Esophagus squamous epithelium (tissue), 5 donors: Measurements from ENCODE around the gene PKHD1. TPM values are rescaled to one million over a fixed set of nuclear protein-coding genes. Genes with fewer than 3 reads are reported as not detected.

ENCODE experiments used
- DNase-seq: peaks from one replicate; lab custom pipeline; 2025; lab: John Stamatoyannopoulos, UW
- H3K27ac ChIP-seq, 4 donors: fragments of 200-600 bp; sonication (generic); one replicate each; pipeline ENCODE4 v1.5.1; 2016 to 2019; ENCODE audit warnings: mild to moderate bottlenecking in 1 of 4
- H3K27me3 ChIP-seq, 4 donors: fragments of 200-600 bp; sonication (generic); 1 replicate in 3 of 4; 2 replicates in 1 of 4; pipeline versions ENCODE4 v1.5.1 to v1.6.0; 2017 to 2021; ENCODE audit warnings: antibody characterized with exemption in 1 of 4
- H3K36me3 ChIP-seq, 3 donors: fragments of 200-600 bp; sonication (generic); one replicate each; pipeline ENCODE4 v1.5.1; 2016 to 2019
- H3K4me1 ChIP-seq, 3 donors: fragments of 200-600 bp; sonication (generic); one replicate each; pipeline ENCODE4 v1.5.1; 2017 to 2019
- H3K4me3 ChIP-seq, 4 donors: fragments of 200-600 bp; sonication (generic); 1 replicate in 3 of 4; 2 replicates in 1 of 4; pipeline ENCODE4 v1.5.1; 2016 to 2019; ENCODE audit warnings: mild to moderate bottlenecking in 2 of 4, moderate library complexity in 1 of 4
- H3K9me3 ChIP-seq, 3 donors: fragments of 200-600 bp; sonication (generic); one replicate each; pipeline ENCODE4 v1.5.1; 2016 to 2019
- POLR2A ChIP-seq, 4 donors: fragments of 450-650 bp; IDR thresholded peaks; one replicate each; pipeline ENCODE4 v1.6.1; 2017; ENCODE audit warnings: antibody characterized with exemption in 4 of 4, mild to moderate bottlenecking in 4 of 4, moderate library complexity in 3 of 4
- WGBS, 2 donors: methylation state at CpG; one replicate each; pipeline ENCODE4 v1.1.5; 2018; 5-methylcytosine and 5-hydroxymethylcytosine counted together
- intact Hi-C: fragments of 100-400 bp; cut with DNase I; formaldehyde crosslinking; loops from one replicate; pipeline ENCODE4 v1.15.0; 2022
- total RNA-seq, 4 donors: library from RNA; depleted of rRNA; stranded (reverse); fragments of >200 nt; gene quantifications; one replicate each; pipeline ENCODE4 v1.1.0, GENCODE V29; 2016
- TF ChIP-seq, protein P1 (sequence below), 6 experiments: fragments of 450-650 bp in 4 of 6; fragments of 200-600 bp in 2 of 6; sonication (generic) in 2 of 6; IDR thresholded peaks; one replicate each; pipeline ENCODE4 v1.5.1; 2016 to 2019; ENCODE audit warnings: antibody characterized with exemption in 6 of 6, mild to moderate bottlenecking in 4 of 6, moderate library complexity in 4 of 6
- donor health status: DM: yes; HTN: yes; CAD: no.

PKHD1 gene
- total RNA-seq, 4 donors from 2014 or later = 0.04 TPM; not detected in 3

DNA sequence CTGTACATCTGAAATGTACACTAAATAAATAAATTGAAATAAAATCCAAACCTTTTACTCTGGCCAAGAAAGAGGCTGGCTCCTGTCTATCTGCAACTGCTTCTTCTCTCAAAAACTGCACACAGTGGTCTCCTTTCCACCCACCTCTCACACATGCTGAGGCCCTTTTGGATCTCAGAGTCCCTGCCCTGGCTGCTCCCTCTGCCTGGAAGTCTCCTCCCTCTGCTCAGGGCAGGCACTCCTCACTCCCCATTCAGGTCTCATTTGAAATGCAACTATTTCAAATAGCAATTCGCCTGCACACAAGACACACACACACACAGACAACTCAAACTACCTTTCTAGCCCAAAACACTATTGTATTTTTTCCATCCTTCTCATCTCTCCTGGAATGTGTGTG is 348.8 kb downstream of the PKHD1 start:
- WGBS, 2 donors = 77 to 78% methylated on average over 1 of the region's 1 CpG
- Histone ChIP-seq H3K4me3 (no peak overlapping the region), H3K36me3 (no peaks in the 10 kb centered on the region), H3K9me3 (no peaks in the 10 kb centered on the region), H3K27ac (no peak overlapping the region), H3K4me1 (no peaks in the 10 kb centered on the region), H3K27me3 (no peaks in the 10 kb centered on the region)
- no peak for DNase-seq
- no peak for TF ChIP-seq POLR2A (IDR thresholded peaks at IDR 0.05)
- TF ChIP-seq, protein P1, sequence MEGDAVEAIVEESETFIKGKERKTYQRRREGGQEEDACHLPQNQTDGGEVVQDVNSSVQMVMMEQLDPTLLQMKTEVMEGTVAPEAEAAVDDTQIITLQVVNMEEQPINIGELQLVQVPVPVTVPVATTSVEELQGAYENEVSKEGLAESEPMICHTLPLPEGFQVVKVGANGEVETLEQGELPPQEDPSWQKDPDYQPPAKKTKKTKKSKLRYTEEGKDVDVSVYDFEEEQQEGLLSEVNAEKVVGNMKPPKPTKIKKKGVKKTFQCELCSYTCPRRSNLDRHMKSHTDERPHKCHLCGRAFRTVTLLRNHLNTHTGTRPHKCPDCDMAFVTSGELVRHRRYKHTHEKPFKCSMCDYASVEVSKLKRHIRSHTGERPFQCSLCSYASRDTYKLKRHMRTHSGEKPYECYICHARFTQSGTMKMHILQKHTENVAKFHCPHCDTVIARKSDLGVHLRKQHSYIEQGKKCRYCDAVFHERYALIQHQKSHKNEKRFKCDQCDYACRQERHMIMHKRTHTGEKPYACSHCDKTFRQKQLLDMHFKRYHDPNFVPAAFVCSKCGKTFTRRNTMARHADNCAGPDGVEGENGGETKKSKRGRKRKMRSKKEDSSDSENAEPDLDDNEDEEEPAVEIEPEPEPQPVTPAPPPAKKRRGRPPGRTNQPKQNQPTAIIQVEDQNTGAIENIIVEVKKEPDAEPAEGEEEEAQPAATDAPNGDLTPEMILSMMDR (IDR thresholded peaks at IDR 0.05) = no peak
- intact Hi-C loops = no loop called here

DNA sequence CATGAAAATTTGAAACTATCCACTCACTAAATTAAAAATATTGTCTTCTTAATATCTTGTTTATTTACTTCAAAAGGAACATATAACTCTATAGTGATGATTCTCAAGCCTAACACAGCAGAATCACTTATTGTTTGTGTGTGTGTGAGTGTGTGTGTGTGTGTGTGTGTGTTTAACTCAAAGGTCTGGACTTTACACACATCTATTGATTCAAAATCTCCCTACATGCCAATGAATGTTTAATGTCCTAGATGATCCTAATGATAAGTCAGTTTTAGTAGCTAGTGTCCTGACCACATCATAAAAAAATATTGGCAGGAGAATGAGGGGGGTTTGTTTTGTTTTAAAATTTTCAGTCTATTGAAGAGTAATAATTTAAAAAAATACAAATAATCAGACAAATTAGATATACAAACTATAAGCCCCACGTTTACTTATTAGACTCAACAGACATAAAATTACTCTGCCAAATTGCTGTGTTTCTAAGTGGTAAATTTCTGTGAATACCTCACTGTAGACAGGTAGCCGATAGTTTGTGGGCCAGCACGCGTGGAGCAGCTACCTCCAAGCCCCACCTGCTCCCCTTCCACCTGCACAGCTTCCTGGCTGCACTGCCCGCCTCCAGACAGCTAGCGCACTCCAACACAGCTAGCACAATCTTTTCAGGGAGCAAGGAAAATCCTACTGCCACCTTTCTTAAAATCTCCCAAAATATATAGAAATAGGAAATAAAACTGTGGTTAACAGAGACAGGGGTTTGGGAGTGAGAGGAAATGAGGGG is 349.6 kb downstream of the PKHD1 start:
- Histone ChIP-seq H3K27ac (no peak overlapping the region), H3K27me3 (no peaks in the 10 kb centered on the region), H3K9me3 (no peaks in the 10 kb centered on the region), H3K4me3 (no peak overlapping the region), H3K36me3 (no peaks in the 10 kb centered on the region), H3K4me1 (peaks cover 0 to 4% (median 0%) of the 10 kb centered on the region in 3 donors)
- intact Hi-C loops = no loop called here
- 75 to 84% methylated on average over 6 of the region's 6 CpGs for WGBS, 2 donors
- no peak for DNase-seq
- TF ChIP-seq POLR2A (IDR thresholded peaks at IDR 0.05) = no peak
- TF ChIP-seq, protein P1 (IDR thresholded peaks at IDR 0.05) = no peak

DNA sequence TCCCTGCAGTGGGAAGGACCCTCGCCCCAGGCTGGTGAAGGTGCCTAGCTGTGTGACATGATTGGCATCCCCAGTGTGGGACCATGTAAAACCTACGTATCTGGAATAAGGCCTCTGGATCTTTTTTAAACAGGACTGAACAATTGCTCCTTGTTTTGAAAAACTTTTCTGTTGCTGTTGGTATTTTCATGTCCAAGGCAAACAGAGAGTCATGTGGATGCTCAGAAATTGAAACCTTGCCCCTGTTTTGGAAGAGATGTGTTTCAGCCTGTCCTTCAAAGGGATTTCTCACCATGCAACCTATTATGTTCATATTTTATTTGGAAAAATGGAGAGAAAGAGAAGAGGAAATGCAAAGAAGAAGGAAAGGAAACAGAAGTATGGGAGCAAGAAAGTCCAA is 362.3 kb downstream of the PKHD1 start:
- Histone ChIP-seq H3K36me3 (no peaks in the 10 kb centered on the region), H3K9me3 (no peaks in the 10 kb centered on the region), H3K4me3 (no peak overlapping the region), H3K27ac (no peak overlapping the region), H3K27me3 (no peaks in the 10 kb centered on the region), H3K4me1 (no peaks in the 10 kb centered on the region)
- TF ChIP-seq POLR2A (IDR thresholded peaks at IDR 0.05) = no peak
- TF ChIP-seq, protein P1 (IDR thresholded peaks at IDR 0.05) = no peak
- intact Hi-C loops = no loop called here
- DNase-seq = no peak
- WGBS, 2 donors = 54 to 62% methylated on average over 2 of the region's 2 CpGs

DNA sequence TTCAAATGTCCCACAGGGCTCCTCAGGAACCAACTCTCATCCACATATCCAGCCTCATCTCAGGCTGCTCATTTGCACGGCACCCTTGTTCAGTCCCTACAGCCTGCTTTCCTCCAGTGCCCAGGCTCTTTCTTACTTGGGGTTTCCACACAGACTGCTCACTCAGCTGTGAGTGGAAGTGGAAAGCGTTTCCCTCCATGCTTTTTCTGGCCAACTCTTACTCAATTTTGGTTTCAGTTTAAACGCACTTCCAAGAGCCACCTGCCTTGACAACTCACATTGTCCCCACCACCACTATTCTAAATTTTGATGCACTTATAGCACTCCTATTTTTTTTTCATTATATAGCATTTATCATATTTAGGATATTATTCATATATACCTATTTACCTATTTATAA is 367.1 kb downstream of the PKHD1 start:
- no peaks in the 10 kb centered on the region for H3K27me3 ChIP-seq
- no peaks in the 10 kb centered on the region for H3K36me3 ChIP-seq
- TF ChIP-seq, protein P1 (IDR thresholded peaks at IDR 0.05) = no peak
- TF ChIP-seq POLR2A (IDR thresholded peaks at IDR 0.05) = no peak
- no peak overlapping the region for H3K27ac ChIP-seq
- no peak for DNase-seq
- no peaks in the 10 kb centered on the region for H3K4me1 ChIP-seq
- H3K4me3 ChIP-seq = no peak overlapping the region
- no peaks in the 10 kb centered on the region for H3K9me3 ChIP-seq
- intact Hi-C loops = no loop called here
- 64 to 80% methylated on average over 3 of the region's 3 CpGs for WGBS, 2 donors

DNA sequence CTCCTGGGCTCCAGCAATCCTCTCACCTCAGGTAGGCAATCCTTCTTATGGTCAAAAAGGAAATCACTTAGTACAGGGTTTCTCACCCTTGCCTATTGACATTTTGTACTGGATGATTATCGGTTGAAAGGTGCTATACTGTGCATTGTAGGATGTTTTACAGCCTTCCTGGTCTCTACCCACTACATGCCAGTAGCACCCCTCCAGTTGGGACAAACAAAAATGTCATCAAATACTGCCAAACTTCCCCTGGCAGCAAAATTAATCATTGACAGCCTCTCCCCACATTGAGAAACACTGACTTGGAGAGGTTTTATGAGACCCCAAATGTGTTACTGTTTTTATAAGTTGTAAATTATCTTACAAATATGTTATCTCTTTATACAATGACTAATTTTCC is 368.1 kb downstream of the PKHD1 start:
- TF ChIP-seq, protein P1 (IDR thresholded peaks at IDR 0.05) = no peak
- TF ChIP-seq POLR2A (IDR thresholded peaks at IDR 0.05) = no peak
- no peaks in the 10 kb centered on the region for H3K4me1 ChIP-seq
- DNase-seq = no peak
- no peaks in the 10 kb centered on the region for H3K9me3 ChIP-seq
- H3K27ac ChIP-seq = no peak overlapping the region
- H3K27me3 ChIP-seq = no peaks in the 10 kb centered on the region
- H3K4me3 ChIP-seq = no peak overlapping the region
- 86 to 100% methylated on average over 1 of the region's 1 CpG for WGBS, 2 donors
- intact Hi-C loops = no loop called here
- no peaks in the 10 kb centered on the region for H3K36me3 ChIP-seq
